AG09309 (cell line): ENCODE measurements around the gene EEPD1.

ENCODE experiments used
- DNase-seq: peaks from one replicate; pipeline ENCODE4 v3.0.0-alpha.2; 2010; ENCODE audit warnings: low read depth
- H3K4me3 ChIP-seq: 2 replicates; pipeline ENCODE4 v1.5.1; 2011; ENCODE audit warnings: mild to moderate bottlenecking, low read depth, low read length, moderate library complexity; ENCODE audit not compliant: control insufficient read depth
- TF ChIP-seq, protein P1 (sequence below): IDR thresholded peaks from 2 replicates; pipeline ENCODE4 v1.5.1; 2011; ENCODE audit warnings: mild to moderate bottlenecking, low read depth, low read length, inconsistent platforms; ENCODE audit not compliant: insufficient read depth, control insufficient read depth; ENCODE audit errors: missing control alignments

The EEPD1 gene

DNA sequence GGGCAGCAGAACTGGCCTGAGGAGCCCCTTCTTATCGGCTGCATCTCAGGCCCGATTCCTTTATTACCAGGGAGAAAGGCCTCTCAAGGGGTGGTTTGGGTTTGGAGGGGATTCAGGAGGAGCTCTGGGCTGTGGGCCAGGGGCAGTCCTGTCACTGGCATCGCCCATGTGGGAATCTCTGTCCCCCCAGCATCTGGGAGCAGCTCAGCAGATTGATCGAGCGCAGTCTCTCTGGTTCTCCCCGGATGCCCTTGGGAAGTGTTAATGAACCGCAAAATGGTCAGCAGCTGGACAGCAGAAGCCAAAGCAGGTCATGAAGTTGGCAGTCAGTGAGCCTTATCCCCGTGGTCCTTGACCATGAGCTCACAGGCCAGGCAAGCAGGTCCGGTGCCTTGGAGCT, 132.2 kb downstream of the EEPD1 start:
- TF ChIP-seq, protein P1, sequence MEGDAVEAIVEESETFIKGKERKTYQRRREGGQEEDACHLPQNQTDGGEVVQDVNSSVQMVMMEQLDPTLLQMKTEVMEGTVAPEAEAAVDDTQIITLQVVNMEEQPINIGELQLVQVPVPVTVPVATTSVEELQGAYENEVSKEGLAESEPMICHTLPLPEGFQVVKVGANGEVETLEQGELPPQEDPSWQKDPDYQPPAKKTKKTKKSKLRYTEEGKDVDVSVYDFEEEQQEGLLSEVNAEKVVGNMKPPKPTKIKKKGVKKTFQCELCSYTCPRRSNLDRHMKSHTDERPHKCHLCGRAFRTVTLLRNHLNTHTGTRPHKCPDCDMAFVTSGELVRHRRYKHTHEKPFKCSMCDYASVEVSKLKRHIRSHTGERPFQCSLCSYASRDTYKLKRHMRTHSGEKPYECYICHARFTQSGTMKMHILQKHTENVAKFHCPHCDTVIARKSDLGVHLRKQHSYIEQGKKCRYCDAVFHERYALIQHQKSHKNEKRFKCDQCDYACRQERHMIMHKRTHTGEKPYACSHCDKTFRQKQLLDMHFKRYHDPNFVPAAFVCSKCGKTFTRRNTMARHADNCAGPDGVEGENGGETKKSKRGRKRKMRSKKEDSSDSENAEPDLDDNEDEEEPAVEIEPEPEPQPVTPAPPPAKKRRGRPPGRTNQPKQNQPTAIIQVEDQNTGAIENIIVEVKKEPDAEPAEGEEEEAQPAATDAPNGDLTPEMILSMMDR, result no peak
- no peak for DNase-seq
- H3K4me3 ChIP-seq, result no peak overlapping the region

DNA sequence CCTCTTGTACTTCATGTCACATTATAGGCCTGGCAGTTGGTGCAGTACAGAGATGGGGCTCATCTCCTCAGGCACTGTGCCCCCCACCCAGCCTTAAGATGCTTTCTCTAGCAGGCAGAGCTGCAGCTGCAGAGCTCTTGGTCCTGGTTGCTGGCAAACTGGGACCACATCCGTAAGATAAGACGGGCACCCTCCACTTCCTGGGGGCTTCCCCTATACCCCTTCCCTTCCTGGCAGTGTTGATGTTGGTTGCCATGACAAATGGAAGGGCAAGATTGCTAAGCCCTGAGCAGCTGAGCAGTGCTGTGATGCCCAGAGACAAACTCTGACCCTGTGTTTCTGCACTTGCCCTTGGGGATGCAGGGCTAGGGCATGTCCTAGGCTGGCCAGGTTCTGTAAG, 133.2 kb downstream of the EEPD1 start:
- TF ChIP-seq, protein P1, result no peak
- H3K4me3 ChIP-seq, result no peak overlapping the region
- DNase-seq, result no peak

DNA sequence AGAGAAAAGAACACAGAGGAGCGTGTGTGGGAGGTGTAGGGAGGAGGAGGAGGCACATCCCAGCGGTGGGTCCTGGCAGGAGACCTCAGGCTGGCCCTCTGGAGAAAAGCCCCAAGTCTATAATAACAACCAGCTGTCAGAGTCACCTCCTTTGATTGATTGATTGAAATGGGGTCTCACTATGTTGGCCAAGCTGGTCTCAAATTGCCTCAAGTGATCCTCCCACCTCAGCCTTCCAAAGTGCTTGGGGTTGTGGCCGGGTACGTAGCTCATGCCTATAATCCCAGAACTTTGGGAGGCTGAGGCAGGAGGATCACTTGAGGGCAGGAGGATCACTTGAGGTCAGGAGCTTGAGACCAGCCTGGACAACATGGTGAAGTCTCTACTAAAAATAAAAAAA, 133.6 kb downstream of the EEPD1 start:
- TF ChIP-seq, protein P1, result no peak
- no peak for DNase-seq
- H3K4me3 ChIP-seq, result no peak overlapping the region

DNA sequence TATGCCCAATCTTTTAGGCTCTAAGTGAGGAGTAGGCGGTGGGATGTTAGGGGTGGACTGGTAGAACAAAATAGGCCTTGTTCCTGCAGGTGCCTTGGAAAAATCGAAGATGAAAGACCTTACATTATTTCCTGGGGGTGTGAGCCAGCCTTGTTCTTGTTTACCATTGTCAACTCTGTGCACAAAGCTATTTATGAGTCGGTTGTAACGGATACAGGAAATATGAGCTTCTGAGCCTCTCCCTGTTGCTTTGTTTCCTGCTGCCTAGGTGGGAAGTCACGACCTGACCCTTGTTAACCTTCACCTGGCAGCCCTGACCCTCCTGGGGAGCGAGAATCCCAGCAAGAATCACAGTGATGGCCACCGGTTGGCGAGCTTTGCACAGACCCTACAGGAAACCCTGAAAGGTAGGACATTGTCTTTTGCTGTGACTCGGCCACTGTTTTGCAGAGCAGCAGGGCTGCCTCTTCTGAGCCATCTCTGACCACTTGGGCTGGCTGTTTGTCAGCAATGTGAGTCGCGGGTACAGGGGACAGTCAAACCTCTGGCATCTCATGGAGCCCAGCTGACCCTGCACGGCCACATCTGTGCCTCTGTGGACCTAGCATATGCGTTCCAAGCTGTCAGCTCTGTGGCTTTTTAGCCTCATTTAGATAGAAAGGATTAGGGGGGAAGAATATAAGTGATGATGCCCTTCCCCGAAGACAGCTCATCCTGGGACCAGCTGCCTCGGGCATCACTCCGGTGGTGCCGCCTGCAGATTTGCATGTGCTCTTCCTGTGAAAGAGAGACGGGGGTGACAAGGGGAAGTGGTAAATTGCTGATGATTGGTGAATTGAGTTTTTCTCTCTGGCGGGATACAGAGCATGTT, 134.6 kb downstream of the EEPD1 start:
- H3K4me3 ChIP-seq, result no peak overlapping the region
- DNase-seq, result no peak
- TF ChIP-seq, protein P1, result no peak

DNA sequence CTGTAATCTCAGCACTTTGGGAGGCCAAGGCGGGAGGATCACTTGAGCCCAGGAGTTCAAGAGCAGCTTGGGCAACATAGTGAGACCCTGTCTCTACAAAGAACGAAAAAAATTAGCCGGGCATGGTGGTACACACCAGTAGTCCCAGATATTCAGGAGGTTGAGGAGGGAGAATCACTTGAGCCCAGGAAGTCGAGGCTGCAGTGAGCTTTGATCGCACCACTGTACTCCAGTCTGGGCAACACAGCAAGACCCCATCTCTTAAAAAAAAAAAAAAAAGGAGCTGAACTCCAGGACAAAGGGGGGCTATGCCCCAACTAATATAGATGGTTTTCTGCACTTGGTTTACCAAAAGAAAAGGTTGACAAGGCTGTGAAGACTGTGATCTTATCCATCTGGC, 135.4 kb downstream of the EEPD1 start:
- DNase-seq, result no peak
- no peak overlapping the region for H3K4me3 ChIP-seq
- TF ChIP-seq, protein P1, result no peak

DNA sequence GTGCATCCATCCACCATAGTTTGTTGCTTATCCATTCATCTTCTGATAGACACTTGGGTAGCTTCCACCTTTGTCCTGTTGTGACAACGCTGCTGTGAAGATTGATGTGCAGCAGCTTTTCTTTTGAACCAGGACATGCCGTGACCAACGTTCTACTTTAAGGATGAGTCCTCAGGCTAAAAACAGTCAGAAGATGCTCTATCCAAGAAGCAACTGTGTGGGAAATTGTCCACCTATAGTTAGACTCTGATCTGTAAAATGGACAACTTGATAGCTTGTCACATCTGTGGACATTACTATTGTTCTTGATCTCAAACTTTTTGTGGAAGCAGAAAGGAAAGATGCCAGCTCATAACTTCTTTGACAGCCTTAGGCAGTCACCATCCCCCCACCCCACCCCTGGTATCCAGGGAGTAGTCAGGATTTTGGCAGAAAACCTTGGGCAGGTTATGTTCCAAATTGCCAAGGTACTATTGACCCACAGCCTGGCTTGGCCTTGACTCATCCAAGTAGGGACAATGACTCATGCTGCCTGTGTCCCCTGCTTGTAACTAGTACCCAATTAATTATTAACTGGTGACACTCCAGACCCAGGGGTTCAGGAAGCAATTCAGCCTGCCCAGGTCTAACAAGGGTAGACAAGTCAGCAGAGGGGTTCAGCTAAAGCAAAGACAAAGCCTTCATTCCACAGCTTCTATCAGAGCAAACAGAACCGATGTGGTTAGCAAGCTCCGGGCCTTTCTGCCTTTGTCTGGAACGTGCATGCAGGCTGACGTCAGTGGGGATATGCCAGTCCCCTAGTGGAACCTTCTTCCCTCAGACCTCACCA, 137.0 kb downstream of the EEPD1 start:
- DNase-seq, result no peak
- H3K4me3 ChIP-seq, result no peak overlapping the region
- TF ChIP-seq, protein P1, result no peak
